Measurements from ENCODE around the gene WASF3. TPM values are rescaled to one million over a fixed set of nuclear protein-coding genes. Genes with fewer than 3 reads are reported as not detected.

The WASF3 gene
- total and polyA plus RNA-seq, 10 of the 15 experiments (the other 5 are each of a cell fraction or from before 2014, with no cell fraction given) = under 0.01 to 0.10 (median 0.01) TPM; not detected in 7

GRCh38 chr13:26680572-26680971 is 123.1 kb downstream of the WASF3 start (continued):
- TF ChIP-seq ZBTB33 (IDR thresholded peaks at IDR 0.05) (no peak), ZNF217 (IDR thresholded peaks at IDR 0.05) (no peak)

- Histone ChIP-seq H3K4me1 (ENCODE audit: control insufficient read depth, insufficient read depth, low read length) (no peaks in the 10 kb centered on the region), H2AFZ (ENCODE audit: control insufficient read depth, low read depth, low read length) (no peak overlapping the region), H3K4me2 (ENCODE audit: control insufficient read depth, insufficient read depth) (no peak overlapping the region), H3K27ac (ENCODE audit: control insufficient read depth, insufficient read depth) (no peak overlapping the region), H4K20me1 (ENCODE audit: control insufficient read depth, insufficient read depth) (no peaks in the 10 kb centered on the region), H3K79me2 (ENCODE audit: control insufficient read depth, insufficient read depth, low read length) (no peaks in the 10 kb centered on the region), H3K9me3 (replicated peaks; ENCODE audit: control insufficient read depth, insufficient read depth, low read length) (no peaks in the 10 kb centered on the region), H3K27me3 (replicated peaks in 1 of 2; ENCODE audit: control insufficient read depth in 2 of 2, insufficient read depth in 2 of 2, low read length in 1 of 2) (no peaks in the 10 kb centered on the region; a peak in 1 of 4 replicates), H3K4me3 (no peak overlapping the region), H3K36me3 (ENCODE audit: control insufficient read depth in 2 of 2, insufficient read depth in 2 of 2, low read length in 1 of 2) (no peaks in the 10 kb centered on the region), H3K9ac (ENCODE audit: control insufficient read depth, insufficient read depth, low read length) (no peak overlapping the region)
- intact Hi-C loops (cut with micrococcal nuclease; ENCODE audit: unreplicated experiment) = no loop called here
- FAIRE-seq (no peak), ATAC-seq (no peak), DNase-seq (ENCODE audit: low read depth, low spot score) (no peak)
- ChIA-PET SMC1A (ENCODE audit: uncharacterized antibody, unreplicated experiment) (interaction anchor here (0.6 kb wide), 2 partner anchors 388 to 964 kb away, joined by 3 read pairs; no protein-coding TSS in a partner anchor), POLR2A (no interaction called here), RAD21 (ENCODE audit: unreplicated experiment) (no interaction called here), CTCF (no interaction called here)
- BruUV-seq (replicated peaks) = no TSS peak
- 45% methylated on average over 15 of the region's 15 CpGs for WGBS (ENCODE audit: insufficient coverage, insufficient replicate concordance, low lambda C conversion rate, missing lambda C conversion rate)
- in situ Hi-C loops (cut with MboI) = no loop called here
- TF ChIP-seq GABPA (IDR thresholded peaks at IDR 0.05; ENCODE audit: low read depth) = no peak
These were observed 123.6 kb downstream of the WASF3 start for GRCh38 chr13:26681036-26681435.

- in situ Hi-C loops (cut with MboI) = no loop called here
- ChIA-PET POLR2A (no interaction called here), RAD21 (ENCODE audit: unreplicated experiment) (no interaction called here), CTCF (no interaction called here), SMC1A (ENCODE audit: uncharacterized antibody, unreplicated experiment) (no interaction called here)
- DNase-seq (ENCODE audit: low read depth, low spot score) (no peak), FAIRE-seq (no peak), ATAC-seq (no peak)
- no peaks in the 10 kb centered on the region for H3K4me1 ChIP-seq (ENCODE audit: control insufficient read depth, insufficient read depth, low read length)
- no peak overlapping the region for H3K4me2 ChIP-seq (ENCODE audit: control insufficient read depth, insufficient read depth)
- H3K79me2 ChIP-seq (ENCODE audit: control insufficient read depth, insufficient read depth, low read length) = no peaks in the 10 kb centered on the region
- no TSS peak for BruUV-seq (replicated peaks)
- H3K9me3 ChIP-seq (replicated peaks; ENCODE audit: control insufficient read depth, insufficient read depth, low read length) = no peaks in the 10 kb centered on the region
- no peak overlapping the region for H3K9ac ChIP-seq (ENCODE audit: control insufficient read depth, insufficient read depth, low read length)
- no peak overlapping the region for H3K4me3 ChIP-seq
- 37% methylated on average over 10 of the region's 19 CpGs for WGBS (ENCODE audit: insufficient coverage, insufficient replicate concordance, low lambda C conversion rate, missing lambda C conversion rate)
- H2AFZ ChIP-seq (ENCODE audit: control insufficient read depth, low read depth, low read length) = no peak overlapping the region
- H4K20me1 ChIP-seq (ENCODE audit: control insufficient read depth, insufficient read depth) = no peaks in the 10 kb centered on the region
- H3K27me3 ChIP-seq (replicated peaks in 1 of 2; ENCODE audit: control insufficient read depth in 2 of 2, insufficient read depth in 2 of 2, low read length in 1 of 2) = no peaks in the 10 kb centered on the region; a peak in 1 of 4 replicates
- H3K36me3 ChIP-seq (ENCODE audit: control insufficient read depth in 2 of 2, insufficient read depth in 2 of 2, low read length in 1 of 2) = no peaks in the 10 kb centered on the region
- no peak for TF ChIP-seq CHD2 (IDR thresholded peaks at IDR 0.05; ENCODE audit: borderline replicate concordance, low read depth, low read length)
- TF ChIP-seq ATF2 (IDR thresholded peaks at IDR 0.05; ENCODE audit: low read length) = no peak
- TF ChIP-seq ZNF384 (IDR thresholded peaks at IDR 0.05; ENCODE audit: borderline replicate concordance, low read depth, low read length) = no peak
- no peak for TF ChIP-seq CBFB (IDR thresholded peaks at IDR 0.05; ENCODE audit: low read depth)
- no peak for TF ChIP-seq STAT3 (IDR thresholded peaks at IDR 0.05; ENCODE audit: low read depth, low read length)
- TF ChIP-seq SMAD1 (IDR thresholded peaks at IDR 0.05; ENCODE audit: low read depth, partially characterized antibody) = no peak
- no peak for TF ChIP-seq ZNF24 (IDR thresholded peaks at IDR 0.05)
- no peak for TF ChIP-seq SIX5 (IDR thresholded peaks at IDR 0.05; ENCODE audit: low read depth, low read length, severe bottlenecking)
- TF ChIP-seq TCF12 (IDR thresholded peaks at IDR 0.05; ENCODE audit: low read depth, low read length) = no peak
- no peak for TF ChIP-seq RAD51 (IDR thresholded peaks at IDR 0.05)
- TF ChIP-seq KLF5 (IDR thresholded peaks at IDR 0.05; ENCODE audit: partially characterized antibody) = no peak
- H3K27ac ChIP-seq (ENCODE audit: control insufficient read depth, insufficient read depth) = no peak overlapping the region
- intact Hi-C loops (cut with micrococcal nuclease; ENCODE audit: unreplicated experiment) = no loop called here
These were observed 125.1 kb downstream of the WASF3 start for GRCh38 chr13:26682606-26683005.
